AG08396 (cell line): ENCODE results near the gene RIN3.

Experiments
- DNase-seq: peaks from one replicate; pipeline ENCODE4 v3.0.0; 2012; ENCODE audit warnings: low spot score, mixed read lengths

Gene RIN3

GRCh38 chr14:92601131-92601710 is 87.6 kb downstream of the RIN3 start:
- no peak for DNase-seq

GRCh38 chr14:92601757-92602417 is 88.3 kb downstream of the RIN3 start:
- no peak for DNase-seq

GRCh38 chr14:92603309-92604242 is 90.0 kb downstream of the RIN3 start:
- peak; percentile 74 for DNase-seq

- DNase-seq = no peak
These were observed 91.8 kb downstream of the RIN3 start for GRCh38 chr14:92605274-92605940.

GRCh38 chr14:92607251-92607650 is 93.7 kb downstream of the RIN3 start:
- DNase-seq = no peak

GRCh38 chr14:92607702-92608429 is 94.3 kb downstream of the RIN3 start:
- DNase-seq = no peak

- DNase-seq = no peak
These were observed 96.4 kb downstream of the RIN3 start for GRCh38 chr14:92609955-92610354.

GRCh38 chr14:92610849-92611271 is 97.3 kb downstream of the RIN3 start:
- DNase-seq = no peak

- DNase-seq = no peak
These were observed 99.6 kb downstream of the RIN3 start for GRCh38 chr14:92613008-92613658.

- DNase-seq = no peak
These were observed 100.2 kb downstream of the RIN3 start for GRCh38 chr14:92613681-92614260.

- no peak for DNase-seq
These were observed 101.9 kb downstream of the RIN3 start for GRCh38 chr14:92615451-92615850.

GRCh38 chr14:92616178-92616577 is 102.6 kb downstream of the RIN3 start:
- DNase-seq = no peak

- DNase-seq = no peak
These were observed 104.0 kb downstream of the RIN3 start for GRCh38 chr14:92617581-92617980.

GRCh38 chr14:92619671-92620456 is 106.3 kb downstream of the RIN3 start:
- no peak for DNase-seq

- DNase-seq = no peak
These were observed 108.7 kb downstream of the RIN3 start for GRCh38 chr14:92622311-92622710.

- no peak for DNase-seq
These were observed 111.2 kb downstream of the RIN3 start for GRCh38 chr14:92624764-92625163.

GRCh38 chr14:92625213-92625612 is 111.6 kb downstream of the RIN3 start:
- DNase-seq = peak; percentile 78

GRCh38 chr14:92626041-92626440 is 112.5 kb downstream of the RIN3 start:
- no peak for DNase-seq

GRCh38 chr14:92627707-92628215 is 114.2 kb downstream of the RIN3 start:
- no peak for DNase-seq

GRCh38 chr14:92628636-92629035 is 115.1 kb downstream of the RIN3 start:
- DNase-seq = no peak
